Large intestine (tissue), 3 donors: ENCODE results near the gene TCAIM. TPM values are rescaled to one million over a fixed set of nuclear protein-coding genes. Genes with fewer than 3 reads are reported as not detected.

ENCODE experiments used
- DNase-seq, 2 donors: peaks; one replicate each; pipeline versions ENCODE4 v3.0.0 to v3.0.0-alpha.2; 2013
- H3K27ac ChIP-seq: one replicate; pipeline ENCODE4 v1.5.1; 2013; ENCODE audit warnings: low read length
- H3K27me3 ChIP-seq: 2 replicates; pipeline ENCODE4 v1.6.1; 2013; ENCODE audit warnings: low read length; ENCODE audit not compliant: control insufficient read depth, insufficient read depth
- H3K36me3 ChIP-seq: 2 replicates; pipeline ENCODE4 v1.6.1; 2013; ENCODE audit warnings: low read length; ENCODE audit not compliant: control insufficient read depth, insufficient read depth
- H3K4me1 ChIP-seq: one replicate; pipeline ENCODE4 v1.6.1; 2013; ENCODE audit warnings: low read length; ENCODE audit not compliant: control insufficient read depth, insufficient read depth
- H3K4me3 ChIP-seq: one replicate; pipeline ENCODE4 v1.5.1; 2013; ENCODE audit warnings: low read length
- H3K9me3 ChIP-seq: one replicate; pipeline ENCODE4 v1.6.1; 2013; ENCODE audit warnings: mild to moderate bottlenecking, low read depth, low read length, moderate library complexity; ENCODE audit not compliant: control insufficient read depth
- WGBS: methylation state at CpG from one replicate; pipeline ENCODE4 v1.1.5; 2013; ENCODE audit warnings: low lambda C conversion rate; ENCODE audit not compliant: insufficient coverage; 5-methylcytosine and 5-hydroxymethylcytosine counted together
- polyA plus RNA-seq: library from polyadenylated mRNA; unstranded; fragments of 120-200 nt; gene quantifications from one replicate; pipeline ENCODE4 v1.2.1, GENCODE V29; 2013

The TCAIM gene
- polyA plus RNA-seq, 1 donor, result 41.4 TPM

DNA sequence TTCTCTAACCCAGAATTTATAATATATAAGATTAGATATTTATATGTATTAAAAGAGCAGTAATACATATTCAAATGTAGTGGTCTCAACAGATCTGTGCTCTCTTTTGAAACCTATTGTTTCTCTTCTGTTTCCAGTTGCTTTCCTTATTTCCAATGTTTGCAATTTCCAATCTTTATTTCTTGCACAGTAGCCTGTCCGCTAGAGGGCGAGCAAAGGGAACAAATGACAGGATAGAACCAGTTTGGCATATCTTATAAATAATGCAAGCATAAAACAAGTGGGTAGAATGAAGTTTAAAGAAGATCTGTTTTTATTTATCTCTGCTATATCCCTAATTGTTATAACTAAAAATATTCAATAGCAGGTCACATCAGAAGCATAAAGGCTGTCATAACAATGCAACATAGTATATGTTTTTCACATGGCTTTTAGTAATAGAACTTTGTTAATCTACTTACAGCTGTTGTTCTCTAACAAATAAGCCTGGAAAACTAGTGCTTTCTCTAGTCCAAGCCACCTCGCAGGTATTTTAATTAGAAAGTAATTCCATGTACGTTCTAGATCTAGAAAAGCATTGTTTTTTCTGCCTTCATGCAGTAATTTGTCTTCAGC, 15.1 kb upstream of the TCAIM start:
- 8% methylated on average over 2 of the region's 4 CpGs for WGBS
- H3K4me3 ChIP-seq, result no peak overlapping the region
- no peak overlapping the region for H3K27ac ChIP-seq
- H3K36me3 ChIP-seq, result no peaks in the 10 kb centered on the region
- DNase-seq, result peak; percentile 35 to 55
- H3K27me3 ChIP-seq, result no peaks in the 10 kb centered on the region
- H3K4me1 ChIP-seq, result no peaks in the 10 kb centered on the region
- H3K9me3 ChIP-seq, result no peaks in the 10 kb centered on the region

DNA sequence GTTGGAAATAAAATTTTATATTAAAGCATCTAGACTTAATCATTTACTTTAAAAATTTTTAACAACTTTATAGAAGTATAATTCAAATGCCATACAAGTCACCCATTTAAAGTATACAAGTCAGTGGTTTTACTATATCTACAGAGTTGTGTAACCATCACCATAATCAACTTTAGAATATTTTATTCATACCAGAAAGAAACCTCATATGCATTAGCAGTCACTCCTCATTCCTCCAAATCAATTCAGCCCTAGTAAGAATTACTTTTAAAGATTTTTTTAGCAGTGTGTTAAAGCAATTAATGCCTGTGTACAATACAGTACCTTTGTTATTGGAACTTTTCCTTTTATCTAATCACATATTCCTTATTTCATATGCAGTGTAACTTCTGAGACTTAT, 14.0 kb upstream of the TCAIM start:
- DNase-seq, result no peak
- Histone ChIP-seq H3K9me3 (no peaks in the 10 kb centered on the region), H3K27ac (no peak overlapping the region), H3K4me1 (no peaks in the 10 kb centered on the region), H3K36me3 (no peaks in the 10 kb centered on the region), H3K4me3 (no peak overlapping the region), H3K27me3 (no peaks in the 10 kb centered on the region)

DNA sequence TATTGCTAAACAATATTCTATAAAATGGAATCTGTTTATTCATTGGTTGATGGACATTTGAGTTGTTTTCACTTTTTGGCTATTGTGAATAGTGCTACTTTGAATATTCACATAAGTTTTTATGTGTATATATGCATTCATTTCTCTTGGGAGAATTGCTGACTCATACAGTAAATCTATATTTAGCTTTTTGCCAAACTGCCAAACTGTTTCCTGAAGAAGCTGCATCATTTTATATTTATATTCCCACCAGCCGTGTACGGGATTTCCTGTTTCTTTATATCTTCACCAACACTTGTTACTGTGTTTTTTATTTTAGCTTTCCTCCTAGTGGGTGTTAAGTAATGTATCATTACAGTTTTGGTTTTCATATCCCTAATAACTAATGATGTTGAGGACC, 12.5 kb upstream of the TCAIM start:
- Histone ChIP-seq H3K9me3 (no peaks in the 10 kb centered on the region), H3K27me3 (no peaks in the 10 kb centered on the region), H3K36me3 (no peaks in the 10 kb centered on the region), H3K4me1 (no peaks in the 10 kb centered on the region), H3K27ac (no peak overlapping the region), H3K4me3 (no peak overlapping the region)
- WGBS, result 100% methylated on average over 2 of the region's 2 CpGs
- DNase-seq, result no peak

DNA sequence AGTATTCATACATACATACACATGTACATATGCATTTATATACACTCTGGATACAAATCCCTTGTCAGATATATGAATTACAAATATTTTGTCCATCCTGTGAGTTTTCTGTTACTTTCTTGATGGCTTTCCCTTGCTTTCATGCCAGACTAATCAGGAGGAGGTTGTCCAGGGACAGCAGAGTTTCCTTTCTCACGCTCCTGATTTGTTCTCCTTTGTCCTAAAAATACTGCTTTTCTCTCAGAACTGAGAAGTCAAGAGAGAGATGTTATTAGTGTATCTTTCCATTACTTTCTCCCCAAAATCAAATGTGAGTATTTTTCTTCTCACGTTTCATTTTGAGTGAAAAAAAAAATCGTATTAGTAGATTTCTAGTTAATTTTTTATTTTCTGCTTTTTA, 12.1 kb upstream of the TCAIM start:
- no peaks in the 10 kb centered on the region for H3K9me3 ChIP-seq
- H3K36me3 ChIP-seq, result no peaks in the 10 kb centered on the region
- H3K27ac ChIP-seq, result no peak overlapping the region
- H3K27me3 ChIP-seq, result no peaks in the 10 kb centered on the region
- WGBS, result 82% methylated on average over 3 of the region's 3 CpGs
- H3K4me3 ChIP-seq, result no peak overlapping the region
- no peaks in the 10 kb centered on the region for H3K4me1 ChIP-seq
- no peak for DNase-seq

DNA sequence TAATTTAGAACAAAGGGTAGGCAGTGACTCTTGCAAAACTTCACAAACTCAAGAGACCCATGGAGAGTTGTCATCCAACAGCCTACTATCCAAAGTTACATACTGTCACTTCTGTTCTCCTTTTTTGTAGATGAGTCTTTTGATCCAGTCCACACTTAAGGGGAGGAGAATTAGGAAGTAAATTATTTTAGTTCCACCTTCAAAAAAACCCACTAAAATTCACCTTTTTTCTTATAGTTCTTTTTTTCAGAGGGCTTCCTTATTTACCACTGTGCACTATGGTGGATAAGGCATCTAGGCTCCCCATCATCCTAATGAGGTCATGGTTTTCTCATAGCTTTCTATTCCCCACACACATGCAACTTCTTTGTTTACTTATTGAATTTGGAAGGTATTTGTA, 8.6 kb upstream of the TCAIM start:
- Histone ChIP-seq H3K4me3 (no peak overlapping the region), H3K4me1 (no peaks in the 10 kb centered on the region), H3K27ac (no peak overlapping the region), H3K9me3 (no peaks in the 10 kb centered on the region), H3K27me3 (no peaks in the 10 kb centered on the region), H3K36me3 (no peaks in the 10 kb centered on the region)
- no peak for DNase-seq

DNA sequence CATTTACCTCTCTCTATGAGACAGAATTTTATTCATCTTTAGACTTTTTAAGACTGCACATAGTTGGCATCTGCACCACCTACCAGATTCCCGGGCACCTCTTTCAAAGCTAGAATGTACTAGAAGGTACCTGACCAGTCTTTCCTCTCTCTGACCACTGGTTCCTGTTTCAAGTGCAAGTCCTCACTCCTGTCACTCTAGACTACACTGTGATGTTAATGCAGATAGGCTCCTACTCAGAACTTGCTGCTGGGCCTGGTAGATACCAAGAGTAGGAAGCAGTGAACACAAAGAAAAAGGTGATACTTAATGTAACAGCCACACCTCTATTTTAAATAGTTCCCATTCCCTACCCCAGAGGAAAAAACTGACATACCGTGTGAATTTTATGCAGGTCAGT, 8.1 kb upstream of the TCAIM start:
- 83% methylated on average over 1 of the region's 2 CpGs for WGBS
- no peak for DNase-seq
- no peak overlapping the region for H3K27ac ChIP-seq
- H3K4me3 ChIP-seq, result no peak overlapping the region
- H3K27me3 ChIP-seq, result no peaks in the 10 kb centered on the region
- no peaks in the 10 kb centered on the region for H3K4me1 ChIP-seq
- H3K9me3 ChIP-seq, result no peaks in the 10 kb centered on the region
- H3K36me3 ChIP-seq, result no peaks in the 10 kb centered on the region

DNA sequence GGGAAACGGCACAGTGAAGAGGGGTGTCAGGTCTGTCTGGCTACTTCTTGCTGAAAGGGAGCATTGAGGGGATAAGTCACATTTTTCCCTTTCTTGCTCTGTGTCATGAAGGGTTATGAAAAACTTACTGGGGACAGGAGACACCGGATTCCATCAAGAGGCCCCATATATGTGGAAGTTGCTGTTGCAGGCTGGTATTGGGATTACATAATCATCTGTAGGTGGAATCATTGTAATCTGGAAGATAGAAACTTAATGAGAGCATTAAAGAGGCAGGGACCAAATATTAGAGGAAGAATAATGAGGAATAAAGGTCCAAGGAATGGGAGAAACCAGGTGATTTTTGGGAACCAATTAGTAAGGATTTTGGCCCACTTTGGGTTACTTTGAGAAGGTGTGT, 4.2 kb upstream of the TCAIM start:
- no peak overlapping the region for H3K27ac ChIP-seq
- H3K36me3 ChIP-seq, result no peaks in the 10 kb centered on the region
- no CpG with 5 or more reads among the region's 2 CpGs for WGBS
- no peak for DNase-seq
- no peak overlapping the region for H3K4me3 ChIP-seq
- H3K4me1 ChIP-seq, result peaks cover 7% of the 10 kb centered on the region
- H3K27me3 ChIP-seq, result no peaks in the 10 kb centered on the region
- H3K9me3 ChIP-seq, result no peaks in the 10 kb centered on the region

DNA sequence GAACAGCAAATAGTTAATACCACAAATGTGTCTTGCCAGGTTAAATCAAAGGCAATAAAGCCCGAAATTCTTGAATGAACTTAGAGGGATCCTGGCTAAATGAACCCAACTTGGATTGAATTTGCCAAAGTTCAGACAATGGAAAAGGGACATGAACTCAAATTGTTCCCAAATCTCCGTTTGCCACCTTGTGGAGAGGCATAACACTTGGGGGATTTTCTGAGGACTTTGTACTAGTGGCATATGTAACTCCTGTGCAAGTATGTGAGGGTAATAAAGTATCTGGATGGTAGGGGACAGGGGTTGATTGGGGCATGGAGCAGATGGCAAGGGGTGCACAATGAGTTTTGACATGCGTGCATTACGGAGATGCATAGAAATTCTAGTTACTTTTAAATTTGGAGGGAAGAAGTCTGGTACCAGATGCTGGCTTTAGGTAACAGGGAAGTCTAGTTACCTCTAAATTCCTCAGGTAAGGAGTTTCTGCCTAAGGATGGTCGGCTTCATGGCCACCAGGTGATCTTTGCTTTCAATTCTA, 1.2 kb upstream of the TCAIM start:
- WGBS, result 33% methylated on average over 3 of the region's 5 CpGs
- H3K36me3 ChIP-seq, result no peaks in the 10 kb centered on the region
- peak; percentile 43 to 80 for DNase-seq
- H3K9me3 ChIP-seq, result no peaks in the 10 kb centered on the region
- peak overlapping the region; percentile 90 for H3K4me3 ChIP-seq
- H3K4me1 ChIP-seq, result peaks cover 10% of the 10 kb centered on the region
- no peaks in the 10 kb centered on the region for H3K27me3 ChIP-seq
- peak overlapping the region; percentile 93 for H3K27ac ChIP-seq

DNA sequence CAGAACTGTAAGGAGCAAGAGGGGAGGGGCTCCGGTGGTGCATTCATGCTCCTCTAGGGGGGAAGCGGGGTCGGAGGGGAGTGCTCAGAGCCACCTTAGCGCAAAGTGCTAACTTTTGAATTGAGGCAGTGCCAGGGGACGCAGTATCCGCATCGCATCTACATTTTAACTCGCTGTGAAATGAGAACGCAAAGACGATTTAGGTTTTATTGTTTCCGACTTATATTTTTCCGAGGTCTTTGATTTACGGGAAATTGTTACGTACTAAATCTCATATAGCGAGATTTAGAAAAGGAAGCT, 212 bp downstream of the TCAIM start:
- Histone ChIP-seq H3K4me3 (peak overlapping the region; percentile 90), H3K9me3 (no peaks in the 10 kb centered on the region), H3K4me1 (peaks cover 10% of the 10 kb centered on the region), H3K27me3 (no peaks in the 10 kb centered on the region), H3K36me3 (no peaks in the 10 kb centered on the region), H3K27ac (peak overlapping the region; percentile 93)
- 0% methylated on average over 5 of the region's 15 CpGs for WGBS
- no peak for DNase-seq

DNA sequence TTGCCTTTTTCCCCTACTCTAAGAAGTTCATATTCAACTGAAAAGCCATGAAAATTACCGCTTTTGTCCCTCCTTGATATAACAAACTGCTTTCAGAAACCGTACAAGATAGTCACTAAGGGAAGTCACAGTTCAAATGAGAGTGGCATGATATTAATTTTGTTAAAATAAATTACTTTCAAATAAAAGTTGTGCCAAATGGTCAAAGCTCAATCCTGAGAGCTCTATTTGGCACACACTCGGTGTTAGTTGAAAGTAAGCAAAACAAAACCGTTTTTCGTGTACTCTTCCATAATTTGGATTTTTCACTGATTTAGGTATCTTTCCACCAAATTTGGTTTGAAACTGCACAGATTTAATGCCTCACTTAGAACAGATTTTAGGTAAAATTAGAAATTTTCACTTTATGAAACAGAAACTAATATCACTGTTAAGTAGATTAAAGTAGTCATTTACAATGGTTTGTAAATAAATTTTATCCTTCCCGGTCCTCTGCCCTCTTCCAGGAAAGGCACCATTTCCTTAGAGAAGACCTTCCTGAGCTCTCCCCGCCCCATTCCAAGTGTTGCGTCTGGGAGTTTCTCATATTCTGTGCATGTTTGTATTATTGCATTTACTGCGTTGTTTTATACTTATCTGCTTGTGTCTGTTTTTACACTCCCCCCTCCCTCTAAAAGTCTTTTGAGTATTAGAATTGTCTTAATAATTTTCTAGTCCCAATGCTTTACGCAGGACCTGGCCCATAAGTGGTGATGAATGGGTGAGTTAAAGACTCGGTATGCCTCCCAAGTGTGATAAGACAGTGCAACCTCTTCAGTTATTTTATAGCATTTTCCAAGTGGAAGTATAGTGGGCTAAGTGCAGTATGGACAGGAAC, 853 bp downstream of the TCAIM start:
- 15% methylated on average over 4 of the region's 11 CpGs for WGBS
- Histone ChIP-seq H3K27ac (peak overlapping the region; percentile 93), H3K9me3 (no peaks in the 10 kb centered on the region), H3K4me1 (peaks cover 10% of the 10 kb centered on the region), H3K27me3 (no peaks in the 10 kb centered on the region), H3K36me3 (no peaks in the 10 kb centered on the region), H3K4me3 (peak overlapping the region; percentile 90)
- DNase-seq, result peak in 1 of 2 donors; percentile 54

DNA sequence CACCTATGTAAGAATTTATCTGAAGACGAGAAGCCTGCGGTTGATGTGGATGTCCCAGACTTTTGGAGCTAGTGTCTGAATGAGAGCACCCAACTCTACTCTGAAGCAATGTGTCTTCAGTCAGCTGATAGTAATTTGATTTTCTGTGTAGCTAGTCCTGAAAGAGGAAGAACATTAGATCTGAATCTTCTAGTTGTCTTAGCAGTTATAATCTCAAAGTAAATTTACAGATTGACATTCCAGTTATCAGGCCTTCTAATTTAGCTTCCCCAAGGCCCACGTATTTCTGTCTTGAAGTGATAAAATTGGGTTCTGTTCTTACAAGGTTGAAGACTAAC, 1.5 kb downstream of the TCAIM start:
- Histone ChIP-seq H3K4me3 (peak overlapping the region; percentile 90), H3K36me3 (no peaks in the 10 kb centered on the region), H3K9me3 (no peaks in the 10 kb centered on the region), H3K27ac (peak overlapping the region; percentile 93), H3K4me1 (peaks cover 10% of the 10 kb centered on the region), H3K27me3 (no peaks in the 10 kb centered on the region)
- DNase-seq, result no peak
- no CpG with 5 or more reads among the region's 3 CpGs for WGBS
